NCI-H2107 treated with DMSO at 0.1 percent for 48 hours (cell line): Measurements from ENCODE around the gene TSTD1.
"Not testable (repeated sequence)": the region's sequence is repeated elsewhere in the genome, so short reads cannot be mapped to it uniquely, and the experiment has no call there.

Experiments used
- DNase-seq: peaks from one replicate; lab custom pipeline; 2025; ENCODE audit not compliant: unreplicated experiment; lab: John Stamatoyannopoulos, UW

The TSTD1 gene

DNA sequence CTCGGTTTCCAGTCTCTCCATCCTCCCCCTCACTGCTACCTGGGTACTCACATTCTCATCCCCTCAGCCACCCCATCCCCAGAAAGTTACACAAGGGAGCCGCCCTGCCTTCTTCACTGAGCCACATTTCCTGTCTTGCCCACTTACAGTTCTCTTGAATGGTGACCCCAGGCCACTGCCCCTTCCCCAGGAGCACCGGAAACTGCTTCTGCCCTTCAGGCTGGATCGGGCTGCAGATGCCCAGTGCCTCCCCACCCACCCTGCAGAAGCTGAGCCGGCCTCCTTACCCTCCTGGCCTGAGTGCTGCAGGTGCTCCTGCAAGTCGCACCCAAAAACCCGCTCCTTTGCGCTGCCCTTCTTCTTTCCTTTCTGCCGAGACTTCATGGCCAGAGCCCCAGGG lies 30.5 kb upstream of the TSTD1 start:
- DNase-seq: no peak

DNA sequence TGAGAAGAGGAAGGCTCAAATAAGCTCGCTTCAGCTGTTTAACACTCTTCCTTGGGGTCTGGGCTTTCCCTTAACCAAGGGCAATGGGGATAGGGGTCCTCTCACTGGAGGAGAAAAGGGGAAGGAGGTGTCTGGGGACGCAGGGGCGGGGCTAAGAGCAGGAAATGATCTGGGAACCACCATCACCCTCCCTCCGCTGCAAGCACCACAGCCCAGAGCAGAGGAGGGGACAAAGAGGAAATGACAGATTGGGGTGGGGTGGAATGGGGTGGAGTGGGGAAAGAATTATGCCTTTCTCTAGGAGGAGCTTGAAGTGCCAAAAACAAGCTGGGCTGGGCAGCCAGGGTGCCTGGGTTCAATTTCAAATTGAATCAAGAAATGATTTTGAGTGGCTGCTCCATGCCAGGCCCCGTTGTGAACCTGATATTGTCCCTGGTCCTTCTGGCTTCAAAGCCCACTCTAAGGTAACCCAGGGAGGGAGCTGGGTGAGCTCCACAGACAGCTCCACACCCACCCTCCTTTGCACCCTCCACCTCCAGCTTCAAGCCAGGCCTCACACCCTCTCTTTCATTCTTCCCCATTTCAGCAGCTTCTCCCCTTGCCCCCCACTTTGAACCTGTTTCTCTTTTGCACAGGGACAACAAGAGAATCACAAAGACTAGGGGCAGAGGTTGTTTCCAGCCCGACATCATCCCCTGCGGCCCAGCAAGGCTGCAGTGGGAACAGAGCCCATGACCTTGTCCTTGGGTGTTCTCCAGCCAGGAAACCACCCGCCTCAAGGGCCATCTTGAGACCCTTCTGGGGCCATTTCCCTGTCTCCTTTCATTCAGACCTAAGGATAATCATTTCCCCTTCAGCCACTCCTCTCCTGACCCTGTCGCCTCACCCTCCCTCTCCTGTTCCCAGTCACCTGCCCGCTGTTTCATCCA lies 29.8 kb upstream of the TSTD1 start:
- no peak for DNase-seq

DNA sequence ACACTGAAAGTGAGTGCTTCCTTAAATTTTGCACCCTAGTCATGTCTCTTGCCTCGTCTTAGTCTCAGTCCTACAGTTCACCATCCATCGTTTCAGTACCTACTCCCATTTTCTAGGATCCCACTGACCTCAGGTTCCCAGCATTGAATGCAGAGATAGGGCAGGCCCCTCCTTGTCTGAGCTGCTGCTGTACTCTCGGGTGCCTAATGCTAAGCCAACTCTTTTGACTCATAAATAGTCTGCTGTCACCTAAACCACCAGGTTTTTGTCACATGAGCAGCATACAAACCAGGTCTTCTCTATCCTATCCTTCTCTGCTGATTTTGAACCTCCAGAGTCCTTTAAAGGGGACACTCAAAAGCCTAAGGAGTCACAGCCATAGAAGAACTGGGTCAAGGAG lies 27.9 kb upstream of the TSTD1 start:
- no peak for DNase-seq

DNA sequence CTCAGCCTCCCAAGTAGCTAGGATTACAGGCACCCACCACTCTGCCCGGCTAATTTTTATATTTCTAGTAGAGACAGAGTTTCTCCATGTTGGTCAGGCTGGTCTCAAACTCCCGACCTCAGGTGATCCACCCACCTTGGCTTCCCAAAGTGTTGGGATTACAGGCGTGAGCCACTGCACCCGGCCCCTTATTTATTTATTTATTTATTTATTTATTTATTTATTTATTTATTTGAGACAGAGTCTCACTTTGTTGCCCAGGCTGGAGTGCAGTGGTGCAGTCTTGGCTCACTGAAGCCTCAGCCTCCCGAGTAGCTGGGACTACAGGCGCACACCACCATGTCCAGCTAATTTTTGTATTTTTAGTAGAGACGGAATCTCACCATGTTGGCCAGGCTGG lies 26.9 kb upstream of the TSTD1 start:
- not testable (repeated sequence) for DNase-seq

DNA sequence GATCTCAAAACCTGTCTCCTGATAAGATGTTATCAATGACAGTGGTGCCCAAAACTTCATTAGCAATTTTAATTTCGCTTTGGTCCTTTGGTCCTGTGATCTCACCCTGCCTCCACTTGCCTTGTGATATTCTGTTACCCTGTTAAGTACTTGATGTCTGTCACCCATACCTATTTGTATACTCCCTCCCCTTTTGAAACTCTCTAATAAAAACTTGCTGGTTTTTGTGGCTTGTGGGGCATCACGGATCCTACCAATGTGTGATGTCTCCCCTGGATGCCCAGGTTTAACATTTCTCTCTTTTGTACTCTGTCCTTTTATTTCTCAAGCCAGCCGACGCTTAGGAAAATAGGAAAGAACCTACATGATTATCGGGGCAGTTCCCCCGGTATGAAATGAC lies 25.2 kb upstream of the TSTD1 start:
- DNase-seq: not testable (repeated sequence)

DNA sequence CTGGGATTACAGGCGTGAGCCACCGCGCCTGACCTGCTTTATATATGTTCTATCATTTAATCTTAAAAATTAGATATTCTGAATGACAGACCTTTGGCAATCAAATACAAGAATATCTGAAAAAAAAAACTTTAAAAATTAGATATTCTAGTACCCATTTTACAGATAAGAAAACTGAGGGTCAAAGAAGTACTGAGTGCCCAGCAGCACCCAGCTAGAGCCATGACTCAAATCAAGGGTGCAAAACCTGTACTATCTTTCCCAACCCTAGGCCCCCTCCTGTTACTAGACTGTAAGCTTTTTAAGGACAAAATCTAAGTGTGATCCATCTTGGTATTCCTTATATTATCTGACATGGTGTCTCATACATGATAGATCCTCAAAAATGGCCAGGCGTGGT lies 22.7 kb upstream of the TSTD1 start:
- DNase-seq: no peak

DNA sequence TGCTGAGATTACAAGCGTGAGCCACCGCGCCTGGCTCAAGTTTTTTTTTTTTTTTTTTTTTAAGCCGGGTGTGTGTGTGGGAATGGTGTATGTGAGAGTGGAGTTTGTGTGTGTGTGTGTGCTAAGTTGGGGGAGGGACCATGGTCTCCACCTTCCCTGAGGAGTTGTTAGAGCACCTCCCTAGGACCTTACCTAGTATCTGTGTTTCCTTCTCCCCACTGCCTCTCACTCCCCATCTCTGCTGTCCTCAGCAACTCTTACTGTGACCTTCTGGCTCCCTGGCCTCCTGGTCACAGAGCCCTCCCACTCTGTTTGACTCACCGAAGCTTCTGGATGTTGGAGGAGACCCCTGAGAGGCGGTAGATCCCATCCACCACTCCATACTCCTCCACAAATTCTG lies 20.5 kb upstream of the TSTD1 start:
- no peak for DNase-seq

DNA sequence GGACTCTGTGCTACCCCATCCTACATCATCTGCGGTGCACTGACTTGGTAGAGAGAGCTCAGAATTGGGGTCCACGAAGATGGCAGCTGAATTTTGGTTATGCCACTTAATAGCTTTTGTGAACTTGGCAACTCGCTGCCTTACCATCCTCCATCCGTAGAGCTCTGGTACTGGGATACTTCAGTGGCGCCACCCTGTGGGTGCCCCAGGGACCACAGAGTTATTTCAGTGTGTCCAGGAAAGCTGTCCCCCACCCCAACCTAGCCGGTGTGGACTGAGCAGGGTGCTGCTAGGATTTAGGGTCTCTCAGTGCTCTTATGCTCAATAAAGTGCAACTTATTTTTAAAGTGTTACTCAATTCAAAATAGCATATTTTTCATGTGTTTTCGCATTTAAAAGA lies 16.0 kb upstream of the TSTD1 start:
- no peak for DNase-seq

DNA sequence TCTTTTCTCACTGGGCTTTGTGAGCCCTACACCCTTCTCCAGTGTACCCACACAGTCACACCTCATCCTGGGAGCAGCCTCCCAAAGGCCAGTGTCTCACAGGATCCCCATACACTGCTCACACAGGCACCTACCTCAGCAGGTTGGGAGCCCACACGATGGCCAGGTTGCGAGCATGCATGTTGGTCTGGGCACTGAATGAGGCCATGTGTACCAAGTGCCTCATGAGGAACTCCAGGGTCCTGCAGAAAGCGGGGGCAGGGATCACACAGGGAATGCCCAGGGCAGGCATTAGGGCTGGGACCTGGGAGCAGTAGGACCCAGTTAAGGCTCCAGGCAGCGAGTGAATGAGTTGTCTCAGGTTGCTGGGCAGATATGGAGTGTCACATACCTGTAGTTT lies 15.5 kb upstream of the TSTD1 start:
- DNase-seq: no peak

DNA sequence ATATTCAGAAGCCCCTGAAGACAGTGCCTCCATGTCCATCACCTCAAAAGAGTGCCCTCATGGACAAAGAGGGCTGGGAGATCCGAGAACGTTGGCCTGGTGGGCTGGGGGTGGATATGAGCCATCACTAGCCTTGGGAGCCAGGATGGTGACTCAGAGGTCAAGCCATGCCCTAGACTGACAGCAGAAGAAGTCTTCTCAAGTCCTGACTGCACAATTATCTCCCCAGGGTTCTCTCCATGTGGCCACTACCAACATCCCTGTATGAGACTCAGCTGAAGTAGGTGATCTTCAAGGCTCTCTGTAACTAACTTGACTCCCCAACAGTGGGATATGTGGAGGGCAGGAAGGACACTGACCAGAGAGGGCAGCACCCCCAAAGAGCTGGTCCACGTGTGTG lies 14.1 kb upstream of the TSTD1 start:
- DNase-seq: no peak

DNA sequence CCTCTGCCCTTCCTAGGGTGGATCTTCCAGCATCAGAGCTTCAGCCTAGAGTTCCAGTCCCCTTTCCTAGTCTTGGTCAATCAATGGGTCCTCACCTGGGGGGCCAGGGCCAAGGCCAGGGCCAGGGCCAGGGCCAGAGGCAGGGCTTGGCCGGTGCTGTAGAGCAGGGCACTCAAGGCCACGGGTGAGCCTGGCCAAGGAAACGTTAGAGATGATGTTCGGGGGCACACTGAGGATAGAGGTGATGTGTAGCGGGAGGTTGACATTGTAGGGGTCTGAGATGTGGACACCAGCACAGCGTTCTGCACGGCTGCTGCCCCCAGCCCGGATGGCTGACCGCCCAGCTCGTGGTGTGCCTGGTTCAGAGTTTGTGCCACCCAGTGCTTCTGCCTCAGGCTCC lies 12.5 kb upstream of the TSTD1 start:
- DNase-seq: no peak

DNA sequence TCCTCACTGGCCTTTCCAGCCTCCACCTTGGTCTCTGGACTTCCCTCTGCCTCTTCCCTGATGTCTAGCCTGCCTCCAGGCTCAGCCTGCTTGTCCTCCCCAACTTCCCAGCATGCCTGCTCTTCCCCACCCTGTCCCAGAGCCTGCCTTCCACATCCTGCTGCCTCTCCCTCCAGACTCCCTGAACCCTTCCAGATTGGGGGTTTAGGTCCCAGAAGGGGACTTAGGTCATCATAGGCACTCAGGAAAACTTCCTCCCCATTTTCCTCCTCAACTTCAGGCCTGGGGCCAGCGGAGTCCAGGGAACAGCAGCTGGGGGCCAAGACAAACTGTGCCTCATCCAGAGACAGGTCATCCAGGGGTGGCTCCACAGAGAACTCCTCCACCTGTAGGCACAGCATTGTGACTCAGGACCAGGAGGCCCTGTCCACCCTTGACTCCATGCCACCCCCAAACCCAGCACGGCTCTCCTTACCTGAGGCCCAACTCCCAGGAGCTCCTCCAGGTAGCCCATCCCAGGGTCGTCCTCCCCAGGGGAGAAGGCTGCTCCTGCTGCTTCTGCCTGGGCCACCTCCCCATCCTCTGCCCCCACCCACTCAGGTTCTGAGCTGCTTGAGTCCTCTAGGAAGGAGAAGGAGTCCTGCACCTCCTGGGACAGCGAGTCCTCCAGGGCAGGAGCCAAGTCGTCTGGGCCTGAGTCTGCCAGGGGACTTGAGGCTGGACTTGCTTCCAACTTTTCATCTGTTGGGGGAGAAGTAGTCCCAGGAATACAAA lies 10.4 kb upstream of the TSTD1 start:
- no peak for DNase-seq

DNA sequence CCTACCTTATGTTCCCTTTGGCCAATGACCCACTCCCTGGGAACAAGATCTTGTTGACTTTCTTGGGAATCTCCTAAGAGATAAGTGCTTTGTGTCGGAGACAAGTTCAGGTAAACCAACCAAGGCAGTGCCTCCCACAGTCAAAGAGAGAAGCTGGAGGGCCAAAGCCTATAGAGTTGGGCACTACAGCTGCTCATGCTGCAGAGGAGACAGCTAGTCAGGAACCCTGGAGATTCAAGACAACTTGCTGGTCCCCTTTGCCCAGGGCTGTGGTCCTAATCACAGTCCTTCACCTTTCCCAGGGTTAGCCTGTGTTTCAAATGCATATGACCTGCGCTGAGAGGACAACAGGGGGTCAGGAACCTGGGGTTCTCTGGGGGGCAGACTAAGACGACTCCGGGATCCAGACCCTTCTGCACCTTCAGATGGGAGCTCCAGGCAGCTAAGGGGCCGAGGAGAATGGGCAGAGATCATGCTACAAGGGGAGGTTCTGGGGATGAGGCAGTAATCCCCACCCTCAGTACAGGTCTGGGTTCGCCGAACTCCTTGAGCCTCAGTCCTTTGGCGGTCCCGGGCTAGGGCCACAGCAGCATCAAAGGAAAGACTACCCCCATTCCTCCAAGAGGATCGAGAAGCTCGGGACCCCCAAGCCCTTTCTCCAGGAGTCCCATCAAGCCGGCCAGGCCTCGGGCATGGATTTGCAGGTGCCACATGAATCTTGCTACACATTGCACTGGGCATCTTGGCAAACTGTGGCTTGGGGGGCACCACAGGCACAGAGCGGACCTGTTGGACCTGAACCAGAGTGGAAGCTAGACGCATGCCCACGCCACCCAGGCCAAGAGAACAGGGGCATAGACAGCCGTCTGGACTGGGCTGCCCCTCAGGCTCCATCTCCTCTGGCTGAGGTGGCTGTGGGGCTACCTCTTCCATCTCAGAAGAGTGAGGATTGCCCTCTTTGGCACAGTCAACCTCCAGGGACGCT lies 9.0 kb upstream of the TSTD1 start:
- no peak for DNase-seq

DNA sequence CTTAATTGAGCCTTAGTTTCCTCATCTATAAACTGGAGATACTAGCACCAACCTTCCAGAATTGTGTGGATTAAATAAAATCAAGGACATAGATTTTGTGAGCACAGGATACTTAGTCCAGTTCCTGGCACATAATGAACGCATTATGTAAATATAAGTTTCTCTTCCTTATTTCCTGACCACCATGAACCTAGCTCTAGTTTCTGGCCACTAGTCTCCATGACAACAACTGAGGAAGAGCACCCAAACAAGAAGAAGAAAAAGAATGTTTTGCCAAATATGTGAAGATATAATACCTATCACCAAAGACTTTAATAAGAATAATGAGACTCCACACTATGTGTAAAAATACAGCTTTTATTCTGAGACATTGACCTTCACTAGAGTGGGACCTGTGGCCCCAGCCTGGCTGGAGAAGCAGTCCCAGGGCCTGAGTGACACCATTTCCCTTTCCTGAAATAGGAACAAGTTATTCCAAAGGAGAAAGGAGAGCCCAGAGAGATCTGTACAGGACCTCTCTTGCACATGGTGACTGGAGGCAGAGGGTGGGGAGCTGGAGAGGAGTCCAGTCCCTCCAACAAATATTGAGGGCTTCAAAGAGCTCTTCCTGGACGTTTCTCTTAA lies 8.0 kb upstream of the TSTD1 start:
- DNase-seq: no peak

DNA sequence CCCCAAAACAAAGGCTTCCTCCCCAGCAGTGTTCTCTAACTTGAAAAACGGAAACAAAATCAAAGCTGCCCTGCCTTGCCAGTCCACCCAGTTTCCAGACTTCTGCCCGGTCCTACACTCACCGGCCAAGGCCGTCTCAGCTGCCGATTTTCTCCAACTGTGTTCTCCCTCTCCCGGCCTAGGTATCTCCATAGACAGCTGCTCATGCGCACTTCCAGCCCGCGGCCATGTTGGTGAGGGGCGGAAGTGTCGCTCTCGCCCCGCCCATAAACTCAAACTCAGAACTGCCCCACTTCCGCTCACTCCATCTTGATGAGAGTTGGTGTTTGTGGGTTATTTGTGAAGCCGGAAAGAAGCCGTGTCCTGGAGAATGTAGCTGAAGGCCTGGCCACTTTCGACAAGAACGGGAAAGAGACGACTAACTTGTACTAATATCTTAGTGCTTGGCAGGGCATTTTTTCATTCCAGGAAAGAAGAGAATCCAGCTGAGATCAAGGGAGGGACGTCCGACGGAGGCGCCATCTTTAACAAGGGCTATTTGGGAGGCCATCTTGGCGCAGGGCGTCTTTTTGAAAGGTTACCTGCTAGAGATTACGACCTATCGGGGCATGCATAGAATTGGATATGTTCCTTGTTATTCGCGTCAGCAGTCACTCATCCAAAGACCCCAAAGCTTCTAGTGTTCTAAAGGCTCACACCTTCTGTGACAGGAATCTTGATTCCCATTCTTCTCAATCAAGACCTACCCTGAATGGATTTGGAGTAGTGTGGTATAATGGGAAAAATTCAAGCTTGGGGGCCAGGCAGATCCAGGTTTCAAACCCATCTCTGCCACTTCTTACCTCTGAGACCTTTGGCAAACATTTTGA lies 7.2 kb upstream of the TSTD1 start, which contains the start of gene USF1:
Gene USF1 (minus strand): TSS at position 242 of the 869 bp plus-strand sequence. CDS start 2,702 bp downstream, outside the sequence.
- peak; percentile 97 for DNase-seq

DNA sequence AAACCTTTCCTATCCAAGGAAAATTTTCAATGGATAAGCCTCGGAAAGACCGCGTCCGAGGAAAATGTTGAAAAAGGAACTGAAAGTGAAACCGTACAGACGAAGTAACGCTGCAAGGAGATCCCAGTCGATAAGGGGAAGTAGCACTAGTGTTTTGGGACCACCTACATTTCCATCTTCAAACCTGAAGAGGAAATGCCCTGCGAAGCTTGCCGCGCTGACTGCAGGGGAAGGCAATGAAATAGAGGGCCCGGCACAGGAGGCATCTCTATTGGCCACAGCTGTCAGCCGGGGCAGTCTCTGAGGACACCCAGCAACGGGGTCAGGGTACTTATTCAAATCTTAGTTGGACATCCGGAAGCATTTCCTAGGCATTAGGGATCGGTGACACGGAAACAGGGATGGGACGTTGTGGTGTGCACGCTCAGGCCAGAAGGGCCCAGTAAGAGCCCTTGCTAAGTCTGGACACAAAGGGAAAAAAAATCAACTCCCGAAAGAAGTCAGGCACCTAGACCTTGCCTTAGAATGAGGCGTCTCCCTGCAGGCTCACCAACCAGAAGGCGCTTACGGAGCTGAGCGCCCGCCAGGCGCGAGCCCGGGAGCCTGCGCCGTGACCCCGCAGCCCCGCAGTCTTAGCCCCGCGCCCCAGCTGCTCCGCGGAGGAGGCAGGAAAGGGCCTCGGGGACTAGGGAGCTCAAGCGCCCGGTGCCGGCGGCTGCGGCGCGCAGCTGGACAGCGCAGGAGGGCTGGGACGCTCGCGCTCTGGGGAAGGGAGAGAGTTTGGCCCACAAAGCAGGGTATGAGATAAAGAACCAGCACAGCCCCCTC lies 6.4 kb upstream of the TSTD1 start:
- DNase-seq: peak; percentile 74

DNA sequence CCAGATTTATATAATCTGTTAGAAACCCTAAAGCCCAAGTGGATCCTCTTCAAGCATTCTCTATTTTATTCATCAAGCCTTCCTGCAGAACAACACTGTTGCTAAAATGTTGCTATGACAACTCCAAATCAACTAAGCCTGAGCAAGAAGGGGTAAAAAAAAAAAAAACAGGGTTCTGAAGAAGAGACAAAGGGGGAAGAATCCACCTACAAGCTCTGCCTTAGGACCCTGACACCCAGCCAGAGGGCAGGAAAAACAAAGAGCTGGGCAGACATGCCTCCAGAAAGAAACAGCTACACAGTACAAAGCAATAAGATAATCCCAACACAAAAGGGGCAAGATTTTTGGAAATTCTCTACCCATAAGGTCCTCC lies 5.8 kb upstream of the TSTD1 start:
- DNase-seq: no peak

DNA sequence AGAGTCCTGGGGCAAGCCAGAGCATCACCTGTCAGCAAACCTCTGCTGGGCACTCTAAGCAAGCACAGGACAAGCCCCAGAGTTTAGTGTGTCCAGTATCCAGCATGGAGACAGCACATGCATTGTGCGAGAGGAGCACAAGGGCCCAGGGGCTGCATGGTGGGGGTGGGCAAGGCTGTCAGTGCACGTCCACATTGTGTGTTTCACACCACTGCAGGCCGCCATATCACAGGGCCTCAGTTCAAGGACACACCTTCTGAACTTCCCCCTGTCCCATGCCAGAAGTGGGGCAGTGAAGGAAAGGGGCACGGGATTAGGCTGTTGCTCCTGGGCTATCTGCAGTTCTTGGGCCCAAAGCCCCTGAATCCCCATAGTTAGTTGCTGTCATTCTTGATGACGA lies 782 bp upstream of the TSTD1 start:
- no peak for DNase-seq

DNA sequence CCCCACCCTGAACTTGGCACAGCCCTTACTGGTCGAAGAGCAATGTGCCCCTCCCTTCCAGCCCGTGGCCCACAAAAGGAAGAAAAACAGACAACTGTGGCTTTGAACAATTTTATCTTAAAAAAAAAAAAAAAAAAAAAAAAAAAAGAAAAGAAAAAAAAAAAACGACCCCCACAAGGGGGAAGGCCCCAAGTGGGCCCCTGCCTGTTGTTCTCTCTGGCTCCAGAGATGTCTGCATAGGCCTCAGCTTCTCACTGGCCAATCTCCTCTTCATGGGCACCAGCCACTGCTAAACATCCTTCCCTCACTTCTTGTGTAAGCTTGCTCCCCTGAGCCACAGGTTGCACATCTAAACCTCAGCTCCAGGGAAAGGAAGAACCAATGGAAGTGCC lies 386 bp upstream of the TSTD1 start:
- DNase-seq: no peak
